NCI-H2029 treated with DMSO at 0.1 percent for 48 hours (cell line): ENCODE results near the gene GOLT1B.
"Not testable (repeated sequence)": the region's sequence is repeated elsewhere in the genome, so short reads cannot be mapped to it uniquely, and the experiment has no call there.

ENCODE experiments used
- DNase-seq: peaks from one replicate; lab custom pipeline; 2025; lab: John Stamatoyannopoulos, UW

The GOLT1B gene, protein sequence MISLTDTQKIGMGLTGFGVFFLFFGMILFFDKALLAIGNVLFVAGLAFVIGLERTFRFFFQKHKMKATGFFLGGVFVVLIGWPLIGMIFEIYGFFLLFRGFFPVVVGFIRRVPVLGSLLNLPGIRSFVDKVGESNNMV

DNA sequence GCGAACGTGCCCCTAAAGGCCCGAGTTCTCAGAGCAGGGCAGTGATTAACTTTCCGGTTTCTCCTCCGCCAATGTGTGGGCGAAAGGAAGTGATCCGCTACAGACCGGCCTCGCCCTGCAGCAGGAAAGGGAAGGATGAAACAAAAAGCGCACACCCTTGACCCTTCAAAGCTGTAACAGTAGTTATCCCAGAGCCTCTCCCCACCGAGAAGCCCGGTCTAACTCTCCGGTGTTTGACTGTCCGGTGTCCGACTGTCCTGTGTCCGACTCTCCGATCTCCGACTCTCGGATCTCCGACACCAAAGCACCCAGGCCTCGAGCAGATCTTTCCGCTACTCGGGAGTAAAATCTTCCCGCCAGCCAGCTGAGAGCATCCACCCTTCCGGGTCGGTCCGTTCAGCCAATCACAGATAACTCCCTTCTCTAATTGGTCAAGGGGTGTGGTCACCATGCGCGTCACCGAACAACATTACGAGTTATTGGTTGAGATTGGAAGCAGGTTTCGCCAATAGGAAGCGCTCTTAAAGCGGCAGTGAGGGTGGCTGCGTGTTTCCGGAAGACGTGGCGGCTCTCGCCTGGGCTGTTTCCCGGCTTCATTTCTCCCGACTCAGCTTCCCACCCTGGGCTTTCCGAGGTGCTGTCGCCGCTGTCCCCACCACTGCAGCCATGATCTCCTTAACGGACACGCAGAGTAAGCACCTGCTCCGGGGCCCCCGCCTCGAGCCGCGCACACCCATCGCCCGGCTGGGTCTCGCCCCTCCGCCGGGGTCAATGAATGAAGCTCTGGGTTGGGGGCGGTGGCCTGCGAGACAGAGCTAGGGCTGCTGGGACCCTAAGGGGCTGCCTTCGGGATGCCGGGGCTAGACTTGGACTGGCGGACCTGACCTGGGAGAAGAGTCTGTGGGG is at the start of gene GOLT1B, which contains the start of gene RECQL:
TSS of gene GOLT1B (plus strand) at position 532 of the 906 bp plus-strand sequence. CDS start at position 667, 135 bp downstream.
TSS of gene RECQL (minus strand) at position 378 of the 906 bp plus-strand sequence. CDS start 2,065 bp downstream, outside the sequence.
- DNase-seq, result peak; percentile 96

DNA sequence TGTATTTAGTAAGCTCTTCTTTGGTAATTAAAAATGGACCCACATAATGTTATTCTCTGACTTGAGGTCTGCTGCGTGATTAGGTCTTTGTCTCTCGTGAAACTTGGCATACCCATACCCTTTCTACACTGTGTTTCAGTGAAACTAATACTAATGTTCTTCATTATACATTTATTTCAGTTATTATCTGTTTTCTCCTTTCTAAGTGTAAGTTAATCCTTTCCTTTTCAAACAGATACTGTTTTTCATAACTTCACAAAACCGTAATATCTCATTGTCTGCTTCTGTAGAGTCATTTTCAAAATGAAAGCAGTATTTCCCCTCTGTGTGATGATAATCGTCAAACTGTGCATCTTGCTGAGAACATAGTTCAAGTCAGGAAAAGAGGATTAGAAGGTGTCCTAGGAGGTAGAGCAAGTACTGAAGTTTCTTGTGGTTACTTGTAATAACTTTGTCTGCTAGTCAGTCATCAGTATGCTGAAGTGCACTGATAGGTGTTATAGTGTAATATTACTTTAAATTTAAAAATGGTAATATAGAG is 48.2 kb upstream of the GOLT1B start:
- DNase-seq, result no peak

DNA sequence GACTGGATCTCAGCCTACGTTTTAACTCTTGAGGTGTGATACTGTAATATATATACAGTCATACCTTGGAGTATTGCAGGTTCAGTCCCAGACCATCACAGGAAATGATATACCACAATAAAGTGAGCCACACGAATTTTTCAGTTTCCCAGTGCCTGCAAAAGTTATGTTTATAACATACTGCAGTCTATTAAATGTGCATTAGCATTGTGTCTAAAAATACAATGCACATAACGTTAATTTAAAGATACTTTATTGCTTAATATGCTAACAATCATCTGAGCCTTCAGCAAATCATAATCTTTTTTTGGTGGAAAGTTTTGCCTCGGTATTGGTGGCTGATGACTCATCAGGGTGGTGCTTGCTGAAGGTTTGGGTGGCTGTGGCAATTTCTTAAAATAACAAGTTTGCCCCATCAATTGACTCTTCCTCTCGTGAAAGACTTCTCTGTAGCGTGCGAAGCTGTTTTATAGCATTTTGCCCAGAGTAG is 45.3 kb upstream of the GOLT1B start:
- no peak for DNase-seq

DNA sequence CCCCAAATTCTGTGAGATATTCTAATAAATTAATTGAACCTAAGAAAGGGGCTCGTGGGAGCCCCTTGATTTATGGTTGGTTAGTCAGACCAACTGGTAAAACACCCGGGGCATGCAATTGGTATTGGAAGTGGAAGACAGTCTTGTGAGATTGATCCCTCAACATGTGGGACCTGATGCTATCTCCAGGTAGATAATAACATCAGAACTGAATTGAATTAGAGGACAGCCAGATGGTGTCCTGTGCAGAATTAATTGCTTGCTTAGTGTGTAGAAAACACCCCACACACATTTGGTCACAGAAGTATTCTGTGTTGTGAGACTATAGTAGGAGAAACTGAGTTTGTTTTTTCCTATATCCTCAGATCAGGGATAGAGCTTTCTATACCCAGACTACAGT is 42.1 kb upstream of the GOLT1B start:
- DNase-seq, result no peak

DNA sequence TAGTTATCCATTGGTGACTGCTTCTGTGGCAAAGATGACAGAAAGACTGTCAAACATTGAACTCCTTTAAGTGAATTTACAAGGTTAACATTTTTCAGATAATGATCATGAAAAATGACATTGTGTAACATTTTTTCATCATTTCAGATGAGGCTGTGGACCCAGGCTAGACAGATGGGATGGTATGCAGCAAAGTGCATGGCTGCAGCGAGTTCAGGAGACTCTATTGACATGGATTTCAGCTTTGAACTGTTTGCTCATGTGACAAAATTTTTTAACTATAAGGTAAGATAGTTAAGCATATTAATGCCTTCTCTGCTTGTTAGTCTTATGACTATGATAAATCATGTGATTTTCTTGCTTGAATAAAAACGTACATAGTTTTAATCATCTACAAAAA is 34.3 kb upstream of the GOLT1B start:
- DNase-seq, result not testable (repeated sequence)

- no peak for DNase-seq
These were observed 30.3 kb upstream of the GOLT1B start for GRCh38 chr12:21471294-21471693.

DNA sequence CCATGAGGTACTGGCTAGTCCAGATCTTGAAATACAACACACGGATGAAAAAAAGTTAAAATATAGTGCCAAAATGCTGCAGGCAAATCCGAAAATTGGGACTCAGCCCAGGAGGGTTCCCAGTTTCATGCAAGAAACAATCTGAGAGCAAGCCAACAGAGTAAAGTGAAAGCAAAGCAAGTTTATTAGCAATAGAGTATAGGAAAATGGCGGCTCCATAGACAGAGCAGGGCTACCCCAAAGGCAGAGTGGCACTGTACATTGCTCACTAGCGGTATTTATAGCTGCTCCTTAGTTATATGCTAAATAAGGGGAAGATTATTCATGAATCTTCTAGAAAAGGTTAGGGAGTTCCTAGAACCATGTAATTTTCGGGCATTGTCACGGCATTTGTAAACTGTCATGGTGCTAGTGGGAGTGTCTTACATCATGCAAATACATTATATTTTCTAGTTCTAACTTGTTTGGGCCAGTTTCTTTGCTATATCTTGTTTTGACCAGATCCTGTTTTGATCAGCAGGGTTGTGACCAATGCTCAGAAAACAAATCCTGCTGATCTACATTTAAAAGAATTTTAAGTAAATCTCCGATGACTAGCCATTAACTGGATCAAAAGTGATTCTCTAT is 29.3 kb upstream of the GOLT1B start:
- no peak for DNase-seq

DNA sequence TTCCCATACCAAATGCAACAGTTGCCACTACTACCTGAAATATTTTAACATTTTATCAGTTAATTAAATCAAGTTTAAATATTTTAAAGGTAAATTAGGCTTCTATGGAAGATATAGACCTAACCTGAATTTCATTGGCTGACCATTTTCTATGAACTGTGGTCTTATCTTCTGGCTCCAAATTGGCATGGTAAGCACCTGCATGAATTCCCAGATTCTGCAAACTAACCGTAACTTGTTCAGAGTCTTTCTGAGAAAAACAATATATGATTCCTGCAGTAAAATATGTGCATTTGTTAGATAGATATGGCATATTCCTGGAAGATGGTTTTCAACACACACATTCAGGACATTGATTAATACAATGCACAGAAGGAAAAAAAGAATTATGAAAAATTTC is 26.0 kb upstream of the GOLT1B start:
- no peak for DNase-seq

DNA sequence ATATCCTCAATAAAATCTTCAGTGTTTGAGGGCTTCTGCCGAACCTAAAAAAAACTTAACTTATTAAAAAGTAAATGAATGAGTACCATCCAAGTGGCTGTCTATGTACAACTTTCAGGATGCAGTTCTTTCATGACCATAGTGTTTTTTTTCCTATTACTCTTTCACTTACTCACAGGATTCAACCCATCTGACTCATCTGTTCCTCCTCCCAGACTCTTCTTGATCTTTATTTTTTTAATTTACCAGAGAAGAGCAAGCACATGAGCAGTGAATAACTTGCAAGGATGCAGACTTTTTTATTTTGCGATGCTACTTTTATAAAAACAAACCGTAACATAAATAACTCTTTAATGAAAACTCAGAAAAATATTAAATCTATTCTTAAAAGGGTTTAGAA is 24.6 kb upstream of the GOLT1B start:
- DNase-seq, result no peak

DNA sequence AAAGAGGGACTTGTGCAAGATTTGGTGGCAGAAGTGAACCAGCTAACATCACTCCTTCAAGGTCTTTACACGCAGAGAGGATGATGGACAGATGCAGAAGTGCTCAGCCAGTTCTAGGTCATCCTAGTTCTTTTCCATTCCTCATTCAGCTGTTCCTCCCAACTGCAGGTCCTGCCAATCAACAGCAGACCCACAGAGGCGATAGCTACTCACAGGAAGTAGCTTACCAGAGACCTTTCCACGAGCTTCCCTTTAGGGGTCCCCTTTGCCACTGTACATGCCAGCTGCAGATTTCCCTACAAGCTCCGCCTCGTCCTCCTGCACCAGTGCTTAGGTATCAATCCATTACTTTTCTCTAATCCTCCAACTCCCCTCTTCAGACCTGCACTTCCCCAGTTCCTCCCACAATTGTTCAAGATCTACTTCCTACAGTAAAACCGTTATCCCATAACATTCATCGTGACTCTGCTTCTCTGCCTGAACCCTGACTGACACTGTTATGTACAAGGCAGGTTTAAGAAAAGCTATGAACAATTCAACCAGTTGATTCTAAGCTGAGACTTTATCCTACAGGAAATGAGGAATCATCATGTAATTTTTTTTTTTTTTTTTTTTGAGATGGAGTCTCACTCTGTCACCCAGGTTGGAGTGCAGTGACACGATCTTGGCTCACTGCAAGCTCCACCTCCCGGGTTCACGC is 22.7 kb upstream of the GOLT1B start:
- DNase-seq, result no peak

DNA sequence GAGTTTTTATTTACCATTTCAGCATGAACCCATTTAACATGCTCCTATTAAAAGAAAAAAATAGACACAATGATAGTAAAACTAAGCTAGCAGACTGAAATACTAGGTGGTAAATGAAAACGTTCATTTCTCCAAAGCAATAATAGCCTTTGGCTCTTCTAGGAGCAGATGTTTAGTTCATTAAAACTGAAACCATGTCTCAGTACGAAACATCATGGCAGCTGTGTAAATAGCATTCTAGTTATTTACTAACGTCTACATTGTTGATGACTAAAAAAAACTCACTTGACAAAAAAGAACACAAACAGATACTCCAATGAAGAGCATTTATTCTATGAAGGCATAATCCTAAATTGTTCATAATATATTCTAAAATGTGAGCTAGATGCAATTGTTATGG is 18.1 kb upstream of the GOLT1B start:
- DNase-seq, result peak; percentile 70

DNA sequence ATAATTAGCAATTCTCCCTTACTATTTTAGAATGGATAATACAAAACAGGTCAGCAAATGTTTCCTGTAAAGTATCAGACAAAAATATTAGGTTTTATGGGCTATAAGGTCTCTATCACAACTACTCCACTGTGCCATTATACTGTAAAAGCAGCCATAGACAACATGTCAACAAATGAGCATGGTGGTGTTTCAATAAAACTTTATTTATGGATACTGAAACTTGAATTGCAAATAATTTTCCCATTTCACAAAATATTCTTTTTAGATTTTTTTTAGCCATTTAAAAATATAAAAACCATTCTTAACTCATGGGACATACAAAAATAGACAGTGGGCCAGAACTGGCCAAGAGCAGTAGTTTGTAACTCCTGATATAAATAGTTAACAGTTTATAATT is 15.6 kb upstream of the GOLT1B start:
- DNase-seq, result no peak

DNA sequence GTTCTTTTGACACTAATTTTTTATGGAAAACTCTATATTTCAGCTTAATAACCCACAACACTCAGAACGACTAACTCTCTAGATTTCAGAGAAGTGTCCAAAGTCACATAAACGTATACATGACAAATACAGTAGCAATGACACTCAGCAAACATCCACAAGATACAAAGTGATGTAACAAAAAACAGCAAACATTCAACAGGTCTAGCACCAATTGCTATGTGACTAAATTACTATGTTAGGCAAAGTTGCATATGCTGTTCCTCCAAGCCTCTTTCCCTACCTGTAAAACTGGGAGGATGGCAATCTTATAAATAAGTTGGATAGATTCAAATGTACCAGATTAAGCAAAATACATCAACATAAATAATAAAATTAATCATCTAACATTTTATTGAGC is 1.8 kb upstream of the GOLT1B start:
- DNase-seq, result no peak

GRCh38 chr12:21500786-21501257 is 767 bp upstream of the GOLT1B start:
- DNase-seq, result peak; percentile 45

- DNase-seq, result no peak
These were observed 541 bp downstream of the GOLT1B start for GRCh38 chr12:21502164-21502496.

DNA sequence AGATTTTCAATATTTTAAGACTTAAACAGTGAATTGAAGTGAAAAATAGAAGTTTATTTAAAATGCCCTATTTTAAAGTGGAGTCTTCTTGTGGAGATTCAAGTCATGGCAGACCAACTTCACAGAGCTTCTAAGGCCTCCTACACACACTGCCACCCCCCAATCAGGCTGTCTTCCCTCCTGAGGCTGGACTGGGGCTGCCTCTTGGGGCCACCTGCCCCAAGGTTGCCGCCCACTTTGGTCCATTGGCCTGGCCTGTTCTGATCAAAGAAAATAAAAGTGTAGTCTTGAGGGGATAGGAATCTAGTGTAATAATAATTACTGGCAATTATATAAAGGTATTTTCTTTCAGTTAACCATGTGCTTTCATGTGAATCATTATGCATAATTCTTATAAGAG is 1.3 kb downstream of the GOLT1B start:
- DNase-seq, result no peak

DNA sequence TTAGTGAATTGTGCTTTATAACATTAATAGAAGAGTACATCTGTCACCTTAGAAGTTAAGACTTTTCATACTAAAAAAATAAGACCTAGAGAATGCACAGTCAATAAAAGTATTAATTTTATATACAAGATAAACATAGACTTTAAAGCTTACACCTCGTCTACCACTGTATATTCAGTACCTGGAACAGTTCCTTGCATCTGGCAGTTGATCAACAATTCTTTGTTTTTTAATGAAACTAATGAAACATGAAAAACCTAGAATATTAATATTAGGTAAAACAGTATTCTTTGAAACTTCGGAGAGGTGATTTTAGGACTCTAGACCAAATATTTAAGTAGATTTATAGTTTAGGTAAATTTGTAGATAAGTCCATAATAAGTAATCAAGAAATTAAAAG is 4.3 kb downstream of the GOLT1B start:
- no peak for DNase-seq

DNA sequence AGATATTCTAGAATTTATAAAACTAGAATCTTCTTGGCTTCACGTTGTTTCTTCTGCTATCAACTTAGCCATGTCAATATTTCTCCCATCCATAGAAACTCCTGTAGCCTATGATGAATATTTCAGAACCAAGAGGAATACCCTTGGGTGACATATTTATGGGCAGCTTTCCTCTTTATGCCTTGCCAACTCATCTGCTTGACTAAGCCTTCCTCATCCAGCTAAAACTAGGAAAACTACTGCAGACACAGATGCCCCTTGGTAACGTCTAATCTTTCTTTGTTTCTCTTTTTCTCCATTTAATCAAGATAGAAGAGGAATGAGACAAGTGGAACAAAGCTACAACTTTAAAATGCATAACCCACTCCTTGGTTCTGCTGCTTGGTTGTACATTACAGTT is 6.3 kb downstream of the GOLT1B start:
- DNase-seq, result no peak

- DNase-seq, result no peak
These were observed 8.2 kb downstream of the GOLT1B start for GRCh38 chr12:21509768-21510167.

GRCh38 chr12:21516281-21516680 is 14.7 kb downstream of the GOLT1B start:
- no peak for DNase-seq

DNA sequence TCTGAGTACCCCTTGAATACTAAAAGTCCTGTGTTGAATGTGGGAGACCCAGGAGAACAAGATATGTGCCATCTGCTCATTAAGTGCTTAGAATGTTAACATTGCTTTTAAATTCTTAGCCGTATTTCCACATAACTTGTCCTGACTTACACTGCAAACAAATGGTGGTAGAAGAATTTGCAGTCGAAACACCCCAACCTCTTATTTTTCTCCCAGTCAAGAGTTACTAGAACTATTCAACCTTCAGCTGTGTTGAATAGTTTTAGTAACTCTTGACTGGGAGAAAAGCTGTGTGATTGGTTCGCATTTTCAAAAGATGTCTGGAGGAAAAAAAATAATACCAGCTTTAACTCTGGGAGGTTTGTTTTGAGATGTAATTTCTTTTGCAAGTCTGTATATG is 16.9 kb downstream of the GOLT1B start:
- DNase-seq, result no peak

GRCh38 chr12:21521541-21521940 is 20.0 kb downstream of the GOLT1B start:
- DNase-seq, result no peak
